Anterior cingulate cortex (tissue), 58 donors: ENCODE results near the gene MAP2K5.

Experiments
- DNase-seq, 58 donors: peaks; one replicate each; lab custom pipeline; 2025; lab: John Stamatoyannopoulos, UW

The MAP2K5 gene

DNA sequence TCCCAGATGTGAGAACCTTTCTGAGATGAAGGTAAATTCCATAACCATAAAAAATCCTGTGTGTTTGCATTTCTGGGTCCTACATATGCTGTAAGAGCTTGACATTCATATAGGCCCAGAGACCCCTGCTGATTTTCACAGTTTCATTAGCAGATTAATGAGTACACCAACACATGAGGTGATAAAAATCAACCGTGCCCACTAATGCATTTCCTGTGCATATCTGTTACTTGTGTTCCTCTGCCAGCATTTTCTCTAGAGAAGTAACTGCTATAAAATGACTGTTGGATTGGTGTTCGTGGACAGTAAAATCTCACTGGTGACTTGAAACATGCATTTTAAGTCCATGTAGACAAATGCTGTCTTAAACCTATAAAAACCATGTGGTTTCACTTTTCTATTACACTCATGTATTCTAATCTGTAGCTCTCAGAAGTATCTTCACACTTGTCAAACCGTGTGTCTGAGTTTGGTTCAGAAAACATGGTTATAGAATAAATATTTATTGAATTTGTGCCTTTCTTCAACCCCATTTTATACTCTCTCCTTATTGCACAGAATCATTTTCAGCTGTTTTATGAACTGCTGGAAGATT, 14.6 kb downstream of the MAP2K5 start:
- no peak for DNase-seq

DNA sequence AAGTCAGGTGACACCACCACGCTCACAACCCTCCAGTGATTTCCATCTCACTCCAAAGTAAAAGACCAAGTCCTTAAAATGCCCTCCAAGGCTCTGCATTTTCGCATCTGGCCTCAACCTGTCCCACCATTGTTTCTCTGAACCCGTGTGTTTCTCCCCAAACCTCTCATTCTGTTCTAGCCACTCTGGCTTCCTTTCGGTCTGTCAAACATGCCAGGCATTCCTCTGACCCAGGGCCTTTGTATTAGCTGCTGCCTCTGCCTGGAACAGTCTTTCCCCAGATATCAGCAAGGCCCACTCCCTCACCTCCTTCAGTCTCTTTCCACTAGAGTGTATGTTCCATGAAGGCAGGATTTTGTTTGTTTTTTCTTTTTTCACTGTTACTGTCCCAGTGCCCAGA, 16.0 kb downstream of the MAP2K5 start:
- no peak for DNase-seq

DNA sequence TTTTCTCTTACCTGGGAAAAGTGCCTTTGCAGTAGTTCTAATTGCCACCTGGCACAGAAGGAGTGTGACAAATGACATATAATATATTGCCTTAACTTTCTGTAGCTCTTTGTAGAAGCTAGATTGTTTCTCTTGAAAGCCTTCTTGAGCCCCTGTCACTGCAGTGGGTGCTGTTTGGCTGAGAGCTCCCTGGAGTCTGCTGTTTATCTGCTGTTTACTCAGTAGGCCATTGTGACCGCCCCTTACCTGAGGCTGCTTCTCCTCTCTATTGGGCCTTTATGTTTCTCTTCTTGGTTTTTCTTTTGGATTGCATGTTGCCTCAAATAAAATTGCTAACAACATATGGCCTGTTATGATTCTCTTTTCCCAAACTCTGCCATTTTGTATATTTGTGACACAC, 16.7 kb downstream of the MAP2K5 start:
- DNase-seq, result no peak

DNA sequence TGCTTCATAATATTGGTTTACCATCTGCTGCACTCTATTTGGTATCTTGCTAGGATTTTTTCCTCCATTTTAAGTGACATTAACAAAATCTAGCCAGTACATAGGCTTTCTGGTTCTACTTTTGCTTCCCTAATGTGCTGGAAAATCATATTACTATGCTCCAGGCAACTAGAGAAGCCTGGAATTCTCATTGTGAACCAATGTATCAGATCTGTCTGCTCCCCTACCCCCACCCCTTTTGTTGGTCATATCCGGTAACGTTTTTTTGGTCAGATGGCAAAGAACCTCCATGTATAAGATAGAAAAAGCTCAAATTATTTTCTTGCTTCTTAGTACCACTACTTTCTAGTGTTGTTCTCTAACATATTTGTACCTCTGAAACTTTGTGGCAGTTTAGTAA, 17.1 kb downstream of the MAP2K5 start:
- DNase-seq, result no peak

DNA sequence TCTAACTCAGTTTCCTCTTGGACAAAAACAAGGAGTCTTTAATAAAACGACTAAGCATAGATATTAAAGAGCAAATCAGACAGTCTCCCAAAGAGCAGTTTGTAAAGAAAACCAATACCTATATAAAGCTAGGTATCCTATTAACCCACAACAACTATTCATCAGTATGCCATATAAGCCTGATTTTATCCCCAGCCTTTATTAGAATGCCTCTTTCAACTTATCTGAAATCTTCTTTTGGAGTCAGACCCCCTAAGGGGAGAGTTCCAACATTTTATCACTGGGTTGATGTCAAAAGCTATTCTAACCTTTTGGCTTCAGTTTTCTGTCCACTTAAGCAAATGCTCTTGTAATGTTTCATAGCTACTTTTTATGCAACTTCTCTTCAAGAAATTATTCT, 17.8 kb downstream of the MAP2K5 start:
- DNase-seq, result no peak

DNA sequence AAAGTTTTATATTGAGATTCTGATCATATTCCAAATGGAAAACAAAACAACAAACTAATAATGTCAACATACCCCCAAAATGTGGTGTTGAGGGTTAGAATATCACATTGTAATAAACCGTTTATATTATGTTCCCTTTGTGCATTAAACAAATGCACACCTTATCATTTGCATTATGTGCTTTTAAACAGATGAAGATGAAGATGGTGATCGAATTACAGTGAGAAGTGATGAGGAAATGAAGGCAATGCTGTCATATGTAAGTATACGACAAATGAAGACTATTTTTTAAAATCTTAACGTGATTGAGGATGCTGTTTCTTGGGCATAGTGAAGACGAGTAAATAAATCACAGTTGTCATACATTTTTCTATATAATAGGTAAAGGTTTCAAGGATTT, 20.6 kb downstream of the MAP2K5 start:
- no peak for DNase-seq

DNA sequence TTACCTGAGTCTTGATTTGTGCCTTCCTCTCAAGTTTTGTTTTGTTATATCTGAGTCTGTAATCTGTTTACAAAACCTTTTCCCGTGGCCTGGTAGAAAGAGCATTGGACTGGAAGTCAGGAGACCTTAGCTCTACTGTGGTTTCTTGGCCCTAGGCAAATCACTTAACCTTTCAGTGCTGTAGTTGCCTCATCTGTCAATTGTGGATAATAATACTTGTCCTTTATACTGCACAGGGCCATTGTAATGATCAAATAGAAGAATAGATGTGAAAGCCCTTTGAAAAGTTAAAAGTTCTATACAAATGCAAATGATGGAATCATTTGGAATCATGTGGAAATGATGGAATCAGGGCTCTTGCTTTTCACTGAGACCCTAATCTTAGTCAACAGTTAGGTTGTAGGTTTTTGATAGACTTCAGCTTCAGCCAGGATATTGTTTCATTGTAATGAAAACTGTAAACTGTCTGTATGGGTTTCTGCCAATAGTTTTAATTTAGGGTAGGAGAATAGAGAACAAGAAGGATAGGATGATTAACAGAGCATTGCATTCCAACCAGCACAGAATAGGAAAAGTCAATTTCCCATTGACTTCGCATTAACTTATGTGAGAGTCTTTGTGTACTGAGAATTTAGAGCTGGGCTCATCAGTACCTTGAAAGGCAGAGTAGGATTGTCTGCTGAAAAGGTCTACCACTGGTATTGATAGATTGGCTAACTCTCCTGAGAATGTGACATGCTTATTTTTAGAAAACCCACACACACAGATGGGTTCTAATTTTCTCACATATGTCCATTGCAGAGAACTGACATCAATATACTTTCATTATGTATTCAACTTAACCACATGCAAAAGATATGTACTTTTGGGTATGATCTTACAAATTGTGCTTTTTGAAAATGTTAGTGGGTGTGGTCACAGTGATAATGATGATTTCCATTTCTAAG, 21.8 kb downstream of the MAP2K5 start:
- DNase-seq, result no peak

DNA sequence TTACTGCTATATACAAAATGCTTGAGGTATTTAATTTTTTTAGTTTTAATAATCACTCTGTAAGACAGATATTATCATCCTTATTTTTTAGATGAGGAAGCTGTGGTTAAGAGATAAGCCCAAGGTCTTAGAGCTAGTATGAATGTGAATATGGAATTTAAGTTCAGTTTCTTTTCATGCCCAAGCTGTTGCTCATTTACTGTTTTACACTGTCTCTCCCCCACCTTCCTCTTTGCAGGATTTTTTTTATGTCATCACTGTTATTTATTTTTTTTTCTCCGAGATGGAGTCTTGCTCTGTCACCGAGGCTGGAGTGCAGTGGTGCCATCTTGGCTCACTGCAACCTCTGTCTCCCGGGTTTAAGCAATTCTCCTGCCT, 22.5 kb downstream of the MAP2K5 start:
- DNase-seq, result no peak

DNA sequence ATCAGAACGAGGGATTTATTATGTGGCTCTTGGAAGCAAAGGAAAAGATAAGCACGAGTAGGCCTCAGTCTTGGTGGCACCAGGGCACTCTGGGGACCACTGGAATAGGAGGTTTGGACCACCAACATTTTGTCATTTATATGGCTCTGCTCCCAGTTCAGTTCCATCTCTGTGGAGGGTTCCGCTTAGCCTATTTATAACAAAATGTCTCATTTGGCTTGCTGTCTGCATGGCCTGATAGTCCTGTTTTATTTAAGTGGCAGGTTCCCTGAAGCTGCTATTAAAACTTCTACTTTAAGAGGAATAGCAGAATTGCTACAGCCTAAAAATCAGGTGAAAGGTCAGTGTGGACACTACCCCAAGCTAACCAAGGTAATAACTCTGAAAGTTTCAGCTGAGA, 27.2 kb downstream of the MAP2K5 start:
- DNase-seq, result no peak

DNA sequence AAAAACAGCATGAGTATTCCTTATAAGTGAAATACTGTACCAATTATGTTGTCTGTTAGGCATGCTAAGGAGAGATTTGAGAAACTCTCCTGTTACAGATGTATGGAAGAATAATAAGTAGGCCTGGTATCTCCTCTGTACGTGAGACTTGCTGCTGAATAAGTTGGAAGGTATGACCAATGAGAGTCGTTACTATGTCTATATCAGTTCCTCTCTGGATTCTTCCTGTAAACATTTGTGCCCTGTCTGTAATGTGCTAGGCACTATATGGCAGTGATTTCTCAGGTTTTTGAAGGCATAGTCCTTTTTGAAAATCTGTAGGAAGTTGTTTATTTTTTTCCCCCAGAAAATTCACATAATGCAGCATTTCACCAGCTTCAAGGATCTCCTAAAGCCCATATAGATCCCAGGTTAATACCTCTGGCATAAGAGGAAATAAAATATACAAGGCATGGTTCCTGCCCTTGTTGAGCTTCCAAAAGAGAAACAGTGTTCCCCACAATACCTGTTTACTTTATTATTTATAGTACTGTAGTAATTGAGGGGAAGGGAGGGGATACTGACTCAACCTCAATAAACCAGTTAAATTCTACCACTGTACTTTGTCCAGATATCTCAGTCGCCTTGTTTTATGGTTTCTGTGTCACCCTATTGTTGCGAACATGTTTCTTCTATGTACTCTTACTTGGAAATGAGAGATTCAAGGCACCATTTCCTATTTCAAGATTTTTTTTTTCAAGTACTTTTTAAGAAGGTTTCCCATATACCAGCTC, 28.6 kb downstream of the MAP2K5 start:
- no peak for DNase-seq

DNA sequence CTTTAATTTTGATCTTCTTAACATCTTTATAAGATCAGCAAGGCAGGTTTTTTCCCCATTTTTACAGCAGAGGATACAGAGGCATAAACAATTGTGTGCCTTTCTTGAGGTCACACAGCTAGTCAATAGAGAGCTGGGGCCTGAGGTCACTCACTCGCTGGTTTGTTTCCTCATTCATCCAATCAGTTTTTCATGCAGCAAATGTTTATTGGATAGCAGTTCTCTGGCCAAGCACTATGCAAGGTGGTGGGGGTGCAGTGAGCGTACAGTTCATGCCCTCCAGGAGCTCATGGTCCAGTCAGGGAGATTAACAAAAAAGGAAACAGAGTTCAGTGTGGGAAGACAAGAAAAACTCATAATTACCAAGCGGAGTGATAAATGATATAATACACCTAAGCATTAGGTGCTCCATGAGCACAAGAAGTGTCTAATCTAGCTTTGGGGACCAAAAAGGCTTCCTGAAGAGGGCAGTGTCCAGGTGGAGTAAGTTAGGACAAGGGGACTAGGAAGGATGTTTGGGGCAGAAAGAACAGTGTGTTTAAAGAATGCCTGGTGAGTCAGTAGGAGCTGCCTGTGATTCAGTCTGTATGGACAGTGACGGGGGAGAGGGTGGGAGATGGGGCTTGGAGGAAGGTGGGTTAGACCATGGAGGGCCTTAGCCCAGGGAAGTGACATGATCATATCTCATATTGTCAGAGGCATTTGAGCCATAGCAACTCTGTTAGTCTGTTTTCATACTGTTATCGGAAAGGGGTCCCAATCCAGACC, 29.3 kb downstream of the MAP2K5 start:
- DNase-seq, result no peak

DNA sequence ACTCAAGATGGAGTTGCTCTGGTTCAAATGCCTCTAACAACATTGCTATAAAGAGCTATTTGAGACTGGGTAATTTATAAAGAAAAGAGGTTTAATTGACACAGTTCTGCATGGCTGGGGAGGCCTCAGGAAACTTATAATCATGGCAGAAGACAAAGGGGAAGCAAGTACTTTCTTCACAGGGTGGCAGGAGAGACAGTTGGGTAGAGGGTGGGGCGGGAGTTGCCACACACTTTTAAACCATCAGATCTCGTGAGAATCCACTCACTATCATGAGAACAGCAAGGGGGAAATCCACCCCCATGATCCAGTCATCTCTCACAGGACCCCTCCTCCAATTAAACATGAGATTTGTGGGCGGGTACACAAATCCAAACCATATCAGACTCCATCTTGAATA, 30.7 kb downstream of the MAP2K5 start:
- no peak for DNase-seq

DNA sequence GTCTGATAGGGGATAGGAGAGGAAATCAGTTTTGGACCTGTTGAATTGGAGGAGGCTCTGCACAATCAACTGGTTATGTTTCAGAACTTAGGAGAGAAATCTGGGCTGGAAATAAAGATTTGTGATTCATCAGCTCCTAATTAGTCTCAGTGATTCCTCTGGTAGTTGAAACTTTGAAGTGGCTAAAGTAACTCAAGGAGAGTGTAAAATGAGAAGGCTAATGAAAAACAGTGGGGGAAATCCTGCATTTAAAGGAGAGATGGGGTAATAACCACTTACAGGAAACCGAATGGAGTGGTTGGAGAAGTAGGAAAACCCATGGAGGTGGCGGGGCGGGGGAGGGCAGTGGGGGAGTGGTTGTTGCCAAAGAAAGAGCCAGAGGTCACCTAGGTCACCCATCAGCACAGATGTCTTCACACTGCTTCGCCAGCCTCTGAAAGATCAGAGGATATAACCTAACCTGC, 32.6 kb downstream of the MAP2K5 start:
- DNase-seq, result no peak

DNA sequence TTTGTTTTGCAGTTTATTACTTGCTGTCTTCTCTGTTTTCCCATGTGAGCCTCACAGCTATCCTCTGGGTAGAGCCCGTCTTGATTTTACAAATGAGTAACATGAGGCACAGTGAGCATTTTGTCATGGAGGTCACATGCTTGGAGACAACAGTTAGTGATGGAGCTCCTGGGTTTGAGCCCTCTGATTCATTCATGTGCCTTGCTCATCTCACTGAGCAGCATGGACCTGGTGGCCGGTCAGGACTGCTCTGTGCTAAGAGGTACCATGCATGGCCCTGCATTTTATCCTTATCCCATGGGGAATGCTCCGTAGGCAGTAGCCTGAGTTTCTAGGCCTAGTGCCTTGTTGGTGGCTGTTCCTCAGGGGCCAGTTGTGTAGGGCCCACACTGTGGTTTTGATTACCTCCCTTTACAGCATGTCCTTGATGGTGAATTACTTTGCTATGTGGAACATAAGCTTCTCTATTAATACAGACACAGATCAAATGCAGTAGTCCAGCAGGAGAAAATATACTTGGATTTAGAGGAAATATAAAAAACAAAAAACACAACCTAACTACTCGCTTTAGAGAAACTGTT, 35.6 kb downstream of the MAP2K5 start:
- DNase-seq, result peak in 2 of 58 donors; percentile 1 to 9

DNA sequence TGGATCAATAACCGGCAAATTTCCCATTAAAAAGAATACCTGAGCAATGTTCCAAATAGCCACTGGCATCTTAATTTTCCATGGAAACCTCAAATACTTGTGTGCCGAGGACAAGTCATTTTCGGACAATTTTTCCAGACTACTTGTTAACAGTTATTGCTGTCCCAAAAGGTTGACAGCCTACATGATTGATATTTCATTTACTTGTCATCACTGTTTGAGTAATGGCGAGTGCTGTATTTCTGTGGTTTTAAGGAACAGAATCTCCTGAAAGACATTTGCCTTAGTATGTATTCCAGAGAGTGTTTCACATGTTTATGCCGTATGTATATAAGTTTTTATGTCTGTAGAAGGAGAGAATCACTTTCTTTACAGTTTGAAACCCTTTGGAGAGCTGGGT, 36.7 kb downstream of the MAP2K5 start:
- DNase-seq, result no peak

DNA sequence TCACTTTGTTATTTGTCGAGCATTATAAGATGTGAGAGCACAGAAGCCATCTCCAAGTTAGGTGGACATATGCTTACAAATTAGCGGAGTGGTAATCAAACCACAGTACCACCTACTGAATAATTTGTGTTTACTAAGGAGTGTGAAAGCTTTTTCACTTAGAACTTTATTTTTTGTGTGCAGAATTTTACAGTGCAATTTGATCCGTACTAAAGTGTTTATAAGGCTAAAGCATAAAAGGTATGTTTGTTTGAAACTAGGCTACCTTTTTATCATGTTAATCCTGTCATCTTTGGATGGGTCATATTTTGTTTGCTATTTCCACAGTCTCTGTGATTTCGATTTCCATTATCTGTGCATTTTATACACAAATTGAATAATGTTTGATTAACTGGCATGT, 37.5 kb downstream of the MAP2K5 start:
- no peak for DNase-seq

DNA sequence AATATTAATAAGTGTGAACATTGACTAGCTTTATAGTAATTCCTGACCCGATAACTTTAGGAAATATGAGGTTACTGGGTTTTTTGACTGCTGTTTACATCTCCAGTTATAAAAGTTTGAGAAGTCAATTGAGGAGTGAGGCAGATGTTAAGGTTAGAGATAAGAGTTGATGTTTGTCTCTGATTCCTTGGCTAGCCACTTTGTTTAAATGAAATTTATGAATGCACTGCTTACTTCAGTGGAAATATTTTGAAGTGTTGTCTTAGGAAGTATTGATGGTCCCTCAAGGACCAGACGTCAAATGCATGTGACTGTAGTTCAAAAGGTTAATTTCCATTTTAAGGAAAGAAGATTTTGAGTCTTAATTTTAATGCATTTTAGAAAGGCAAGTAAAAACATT, 41.7 kb downstream of the MAP2K5 start:
- no peak for DNase-seq

DNA sequence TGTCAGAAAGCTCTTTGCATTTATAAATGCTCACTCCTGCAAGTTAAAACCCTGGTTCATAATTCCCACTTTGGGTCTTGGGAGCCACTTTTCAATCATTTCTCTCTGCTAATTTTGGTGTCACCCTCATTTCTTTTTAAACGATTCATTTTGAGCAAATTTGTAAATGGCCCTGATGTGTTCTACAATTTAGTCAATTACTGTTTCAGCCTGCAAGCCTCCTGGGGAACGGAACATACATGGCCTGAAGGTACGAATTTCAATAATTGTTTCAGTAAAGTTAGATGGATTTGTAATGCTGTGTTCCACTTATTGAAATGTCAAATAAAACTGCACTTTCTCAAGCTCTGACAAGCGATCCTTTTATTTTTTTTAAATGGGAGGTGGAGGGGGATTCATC, 43.2 kb downstream of the MAP2K5 start:
- no peak for DNase-seq

DNA sequence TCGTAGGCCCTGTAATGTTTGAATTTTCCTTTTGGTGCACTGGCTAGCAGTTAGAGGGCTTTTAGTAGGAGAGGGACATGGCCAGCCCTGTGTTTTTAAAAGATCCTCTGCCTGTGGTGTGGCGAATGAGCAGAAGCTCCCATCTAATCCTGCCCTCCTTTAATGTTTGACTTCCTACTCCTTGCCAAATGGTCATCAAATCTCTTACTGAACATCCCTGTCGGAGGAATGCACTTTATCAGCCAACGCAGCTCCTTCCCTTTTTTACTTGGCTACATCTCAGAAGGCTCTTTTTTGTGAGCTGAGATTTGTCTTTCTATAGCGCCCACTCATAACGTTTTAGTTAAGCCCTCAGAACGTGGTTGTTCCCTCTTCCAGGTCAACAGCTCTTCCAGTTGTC, 44.8 kb downstream of the MAP2K5 start:
- DNase-seq, result no peak

DNA sequence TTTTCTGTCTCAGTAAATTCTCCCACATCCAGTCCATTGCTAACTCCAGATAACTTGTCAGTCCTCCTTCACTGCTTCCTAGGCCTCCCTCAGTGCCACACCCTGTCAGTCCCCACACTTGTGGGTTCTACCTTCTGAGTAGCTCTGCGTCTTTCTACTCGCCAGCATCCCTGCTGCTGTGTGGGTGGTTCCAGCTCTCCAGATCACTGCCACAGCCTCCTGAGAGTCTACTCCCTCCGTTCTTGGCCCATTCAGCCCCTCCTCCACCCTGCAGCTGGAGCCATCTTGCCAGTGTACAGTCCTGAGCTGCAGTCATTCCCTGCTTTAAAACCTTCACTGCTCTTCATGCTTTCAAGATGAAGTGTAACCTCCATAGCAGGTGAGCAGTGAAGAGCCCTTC, 45.3 kb downstream of the MAP2K5 start:
- peak in 14 of 58 donors; percentile 2 to 39 (median 12) for DNase-seq
